NCI-H2196 treated with DMSO at 0.1 percent for 48 hours (cell line): Measurements from ENCODE around the gene IL6ST.
"Not testable (repeated sequence)": the region's sequence is repeated elsewhere in the genome, so short reads cannot be mapped to it uniquely, and the experiment has no call there.

Experiments used
- DNase-seq: peaks from one replicate; lab custom pipeline; 2025; ENCODE audit not compliant: unreplicated experiment; lab: John Stamatoyannopoulos, UW

IL6ST gene

GRCh38 chr5:56006094-56006493 is 11.3 kb upstream of the IL6ST start:
- no peak for DNase-seq

- no peak for DNase-seq
Observed at GRCh38 chr5:56004874-56005273, 10.1 kb upstream of the IL6ST start.

- DNase-seq: peak; percentile 4
Observed at GRCh38 chr5:56003679-56004078, 8.9 kb upstream of the IL6ST start.

DNA sequence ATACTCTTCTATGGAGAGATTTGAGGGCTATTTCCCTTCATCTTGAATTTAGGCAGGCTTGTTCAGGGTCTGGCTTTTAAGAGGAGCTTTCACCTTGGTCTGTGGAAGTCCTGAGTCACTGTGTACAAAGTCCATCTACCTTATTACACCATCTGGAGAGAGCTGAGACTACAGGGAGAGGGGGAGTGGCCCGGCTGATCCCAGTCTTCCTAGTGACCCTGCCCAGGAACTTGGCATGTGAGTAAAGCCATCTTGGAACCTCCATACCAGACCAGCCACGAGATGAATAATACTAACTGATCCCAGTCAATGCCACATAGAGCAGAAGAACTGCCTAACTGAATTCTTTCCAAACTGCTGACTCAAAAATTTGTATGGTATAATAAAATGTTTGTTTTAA is 8.4 kb upstream of the IL6ST start:
- DNase-seq: no peak

DNA sequence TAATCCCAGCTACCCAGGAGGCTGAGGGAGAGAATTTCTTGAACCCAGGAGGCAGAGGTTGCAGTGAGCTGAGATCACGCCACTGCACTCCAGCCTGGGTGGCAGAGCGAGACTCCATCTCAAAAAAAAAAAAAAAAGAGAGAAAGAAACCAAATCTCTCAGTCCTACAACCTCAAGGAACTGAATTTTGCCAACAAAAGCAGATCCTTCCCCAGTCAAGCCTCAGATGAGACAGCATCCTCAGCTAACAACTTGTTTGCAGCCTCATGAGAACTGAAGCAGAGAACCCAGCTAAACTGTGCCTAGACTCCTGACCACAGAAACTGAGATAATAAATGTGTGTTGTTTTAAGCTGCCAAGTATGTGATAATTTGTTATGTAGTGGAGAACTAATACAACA is 7.5 kb upstream of the IL6ST start:
- DNase-seq: no peak

GRCh38 chr5:56000221-56000620 is 5.5 kb upstream of the IL6ST start:
- DNase-seq: not testable (repeated sequence)

DNA sequence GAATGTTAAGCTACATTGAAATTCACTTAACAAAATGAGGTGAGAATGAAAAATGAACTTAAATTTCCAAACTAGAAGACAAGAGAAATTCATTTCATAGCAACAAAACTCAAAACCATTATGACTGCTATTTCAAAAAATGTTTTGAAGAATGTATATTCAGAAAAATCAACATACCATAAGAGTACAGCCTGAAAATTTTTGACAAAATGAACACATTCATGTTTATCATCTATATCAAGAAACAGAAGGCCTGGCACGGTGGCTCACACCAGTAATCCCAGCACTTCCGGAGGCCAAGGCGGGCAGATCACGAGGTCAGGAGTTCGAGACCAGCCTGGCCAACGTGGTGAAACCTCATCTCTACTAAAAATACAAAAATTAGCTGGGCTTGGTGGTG is 4.2 kb upstream of the IL6ST start:
- no peak for DNase-seq

DNA sequence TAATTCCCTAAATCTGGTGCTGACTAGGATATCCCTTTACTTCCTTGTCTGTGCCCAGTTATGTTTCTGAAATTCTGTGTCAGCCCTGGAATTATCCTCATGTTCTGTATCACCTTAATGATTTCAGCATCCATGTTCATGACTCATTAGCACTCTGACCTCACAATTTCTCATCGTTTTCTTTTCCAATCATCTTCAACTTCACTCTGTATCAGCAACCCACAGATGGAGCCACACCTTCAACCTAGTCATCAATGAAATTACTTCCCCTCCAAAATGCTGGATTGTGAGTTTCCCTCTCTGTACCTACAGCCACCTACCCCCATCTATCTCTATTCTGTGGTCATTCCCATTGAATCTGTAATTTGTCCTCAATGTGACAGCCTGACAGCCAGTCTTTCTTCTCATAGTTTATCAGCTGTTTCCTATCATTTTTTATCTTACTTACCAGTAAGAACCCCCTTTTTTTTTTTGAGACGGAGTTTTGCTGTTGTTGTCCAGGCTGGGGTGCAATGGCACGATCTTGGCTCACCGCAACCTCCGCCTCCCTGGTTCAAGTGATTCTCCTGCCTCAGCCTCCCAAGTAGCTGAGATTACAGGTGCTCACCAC is 3.1 kb upstream of the IL6ST start:
- no peak for DNase-seq

DNA sequence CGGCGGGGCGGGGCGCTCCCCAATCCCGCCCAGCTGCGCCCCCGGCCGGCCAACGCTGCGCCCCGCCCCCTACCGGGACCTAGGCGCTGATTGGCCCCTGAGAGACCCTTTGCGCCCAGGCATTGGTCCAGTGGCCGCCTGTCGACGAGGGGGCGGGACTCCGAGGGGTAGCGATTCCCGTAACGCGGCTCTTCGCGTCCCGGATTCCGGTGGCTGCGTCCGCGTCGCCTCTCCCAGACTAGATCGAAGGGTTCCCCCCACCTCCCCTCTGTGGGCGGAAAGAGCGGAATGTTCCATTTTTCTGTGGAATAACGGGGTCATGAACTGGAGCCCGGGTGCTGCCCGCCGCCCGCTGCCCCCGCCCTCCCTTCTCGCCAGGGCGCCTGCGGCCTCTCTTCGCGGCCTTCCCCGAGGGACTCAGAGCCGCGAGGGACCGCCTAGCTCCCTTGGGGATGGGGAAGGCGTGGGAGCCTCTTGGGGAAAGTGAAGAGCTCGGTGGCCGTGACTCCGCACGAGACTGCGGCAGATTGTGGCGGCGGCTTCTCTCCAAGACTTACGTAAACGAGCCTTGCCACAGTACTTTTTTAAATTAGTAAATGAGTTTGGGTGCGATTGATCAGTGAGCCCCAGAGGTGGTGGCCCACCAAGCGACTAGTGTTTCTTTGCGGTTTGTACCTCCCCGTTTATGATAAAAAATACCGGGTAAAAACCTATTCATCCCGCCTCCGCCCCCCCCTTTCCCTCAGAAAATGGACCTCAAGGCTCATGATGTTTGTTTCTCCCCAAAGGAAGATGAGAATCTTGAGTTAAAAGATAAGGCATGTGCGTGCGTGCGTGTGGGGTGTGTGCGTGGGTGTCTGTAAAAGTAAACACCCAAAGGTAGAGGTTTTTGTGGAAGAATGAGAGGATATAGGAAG is 493 bp upstream of the IL6ST start:
- DNase-seq: peak; percentile 74

DNA sequence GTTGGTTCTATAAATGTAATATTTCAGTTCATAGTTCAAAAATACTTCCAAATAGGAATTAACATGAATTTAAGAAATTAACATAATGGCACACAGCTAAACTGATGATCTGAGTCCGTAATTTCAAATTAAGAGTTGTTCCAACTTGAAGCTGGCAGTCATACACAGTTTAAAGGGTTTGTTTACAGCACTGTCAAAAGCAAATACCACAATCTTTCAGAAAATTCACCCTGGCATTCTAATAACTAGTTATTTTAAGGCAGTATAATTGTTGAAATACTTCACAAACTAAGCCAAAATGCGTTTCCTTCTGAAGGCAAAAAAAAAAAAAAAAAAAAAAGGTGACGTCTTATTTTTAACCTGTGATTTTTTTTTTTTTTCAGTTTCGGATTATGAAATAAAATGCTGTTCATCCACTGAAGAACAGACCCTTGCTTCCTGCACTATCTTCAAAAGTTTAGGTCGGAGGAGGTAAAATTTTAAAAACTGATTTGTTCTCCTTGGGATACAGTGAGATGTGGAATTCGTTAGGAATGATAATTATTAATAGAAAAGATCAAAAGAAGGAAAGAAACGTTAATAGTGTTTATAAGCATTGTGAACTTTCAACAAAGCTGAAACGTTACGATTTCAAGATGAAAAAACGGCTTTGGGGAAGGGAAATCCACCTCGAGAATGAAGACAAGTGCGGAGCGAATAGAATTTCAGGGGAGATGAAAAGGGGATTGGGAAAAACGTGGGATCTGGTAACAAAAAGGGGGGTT is 850 bp downstream of the IL6ST start:
- DNase-seq: no peak

- DNase-seq: no peak
Observed at GRCh38 chr5:55993013-55993412, 1.8 kb downstream of the IL6ST start.

GRCh38 chr5:55991768-55992486 is 2.8 kb downstream of the IL6ST start:
- no peak for DNase-seq

DNA sequence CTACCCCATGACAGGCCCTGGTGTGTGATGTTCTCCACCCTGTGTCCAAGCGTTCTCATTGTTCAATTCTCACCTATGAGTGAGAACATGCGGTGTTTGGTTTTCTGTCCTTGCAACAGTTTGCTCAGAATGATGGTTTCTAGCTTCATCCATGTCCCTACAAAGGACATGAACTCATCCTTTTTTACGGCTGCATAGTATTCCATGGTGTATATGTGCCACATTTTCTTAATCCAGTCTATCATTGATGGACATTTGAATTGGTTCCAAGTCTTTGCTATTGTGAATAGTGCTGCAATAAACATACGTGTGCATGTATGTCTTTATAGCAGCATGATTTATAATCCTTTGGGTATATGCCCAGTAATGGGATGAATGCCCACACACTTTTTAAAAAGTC is 3.9 kb downstream of the IL6ST start:
- DNase-seq: not testable (repeated sequence)

GRCh38 chr5:55989860-55990259 is 4.9 kb downstream of the IL6ST start:
- no peak for DNase-seq

DNA sequence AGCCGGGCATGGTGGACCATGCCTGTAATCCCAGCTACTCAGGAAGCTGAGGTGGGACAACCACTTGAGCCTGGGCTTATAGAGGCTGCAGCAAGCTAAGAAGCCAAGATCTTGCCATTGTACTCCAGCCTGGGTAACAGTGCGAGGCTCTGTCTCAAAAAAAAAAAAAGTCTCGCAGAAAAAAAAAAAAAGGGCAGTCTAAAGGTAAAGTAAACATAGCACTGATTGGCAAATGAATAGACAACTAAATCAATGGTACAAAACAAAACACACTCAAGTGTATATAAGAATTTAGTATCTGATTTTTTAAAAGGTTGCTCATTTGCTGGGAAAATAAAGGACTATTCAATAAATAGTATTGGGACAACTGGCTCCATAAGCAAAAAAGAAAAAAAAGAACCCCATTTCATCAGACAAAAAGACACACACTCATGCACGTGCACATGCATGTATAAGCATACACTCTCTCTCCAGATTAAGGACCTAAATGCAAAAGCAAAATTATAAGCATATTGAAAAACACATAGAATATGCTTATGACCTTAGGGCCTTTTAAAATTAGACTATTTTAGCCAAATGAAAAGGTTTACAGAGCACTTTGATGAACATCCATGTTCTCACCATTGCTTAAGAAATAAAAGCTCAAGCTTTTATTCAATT is 5.7 kb downstream of the IL6ST start:
- no peak for DNase-seq

GRCh38 chr5:55988428-55988827 is 6.3 kb downstream of the IL6ST start:
- not testable (repeated sequence) for DNase-seq

DNA sequence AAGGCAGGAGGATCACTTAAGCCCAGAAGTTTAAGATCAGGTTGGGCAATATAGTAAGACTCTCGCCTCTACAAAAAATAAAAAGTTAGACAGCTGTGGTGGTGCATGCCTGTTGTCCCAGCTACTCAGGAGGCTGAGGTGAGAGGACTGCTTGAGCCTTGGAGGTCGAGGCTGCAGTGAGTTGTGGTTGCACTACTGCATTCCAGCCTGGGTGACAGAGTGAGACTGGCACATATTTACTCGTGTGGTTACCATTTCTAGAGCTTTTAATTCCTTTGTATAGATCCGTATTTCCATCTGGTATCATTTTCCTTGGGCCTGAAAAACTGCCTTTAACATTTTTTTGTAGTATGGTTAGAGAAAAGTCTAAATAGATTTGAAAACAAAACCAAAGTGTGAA is 7.8 kb downstream of the IL6ST start:
- DNase-seq: no peak

DNA sequence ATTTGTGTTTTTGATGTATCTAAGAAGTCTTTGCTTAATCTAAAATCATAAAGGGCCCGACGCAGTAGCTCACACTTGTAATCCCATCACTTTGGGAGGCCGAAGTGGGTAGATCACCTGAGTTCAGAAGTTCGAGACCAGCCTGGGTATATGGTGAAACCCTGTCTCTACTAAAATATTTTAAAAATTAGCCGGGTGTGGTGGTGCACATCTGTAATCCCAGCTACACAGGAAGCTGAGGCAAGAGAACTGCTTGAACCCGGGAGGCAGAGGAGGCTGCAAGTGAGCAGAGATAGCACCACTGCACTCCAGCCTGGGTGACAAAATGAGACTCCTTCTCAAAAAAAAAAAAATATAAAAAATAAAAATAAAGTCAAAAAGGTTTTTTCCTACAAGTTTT is 9.6 kb downstream of the IL6ST start:
- DNase-seq: no peak

DNA sequence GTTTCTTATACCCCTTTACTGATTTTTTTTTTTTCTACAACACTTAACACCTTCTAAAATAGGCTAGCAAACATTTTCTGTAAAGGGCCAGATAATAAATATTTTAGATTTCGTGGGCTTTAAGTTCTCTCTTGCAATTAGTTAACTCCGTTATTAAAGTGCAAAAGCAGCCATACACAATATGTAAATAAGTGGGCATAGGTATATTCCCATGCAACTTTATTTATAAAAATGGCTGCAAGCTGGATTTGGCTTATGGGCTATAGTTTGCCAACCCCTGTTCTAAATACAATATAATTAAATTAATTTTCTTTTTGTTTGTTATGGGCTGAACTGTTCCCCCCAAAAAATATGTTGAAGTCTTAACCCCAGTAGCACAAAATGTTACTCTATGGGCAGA is 10.8 kb downstream of the IL6ST start:
- DNase-seq: no peak

DNA sequence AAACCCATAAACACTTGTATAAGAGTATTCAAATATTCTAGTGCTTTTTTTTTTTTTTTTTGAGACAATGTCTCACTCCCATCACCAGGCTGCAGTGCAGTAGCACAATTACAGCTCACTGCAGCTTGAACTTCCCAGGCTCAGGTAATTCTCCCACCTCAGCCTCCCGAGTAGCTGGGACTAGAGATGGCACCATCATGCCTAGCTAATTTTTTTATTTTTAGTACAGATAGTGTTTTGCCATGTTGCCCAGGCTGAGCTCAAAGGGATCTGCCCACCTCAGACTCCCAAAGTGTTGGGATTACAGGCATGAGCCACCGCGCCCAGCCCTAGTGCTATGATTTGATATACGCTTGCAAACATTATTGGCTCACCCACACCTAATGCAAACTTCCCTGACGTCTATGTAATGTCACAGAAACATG is 11.8 kb downstream of the IL6ST start:
- no peak for DNase-seq

- DNase-seq: no peak
Observed at GRCh38 chr5:55973296-55973695, 21.5 kb downstream of the IL6ST start.
